ENCODE measurements around the gene CLDN22. TPM values are rescaled to one million over a fixed set of nuclear protein-coding genes. Genes with fewer than 3 reads are reported as not detected.

Gene CLDN22
- total RNA-seq, 1 experiment from 2014 or later, result not detected

GRCh38 chr4:183344523-183345255 is 24.6 kb upstream of the CLDN22 start:
- H3K4me1 ChIP-seq (ENCODE audit: control insufficient read depth in 1 of 2, insufficient read depth in 2 of 2, low read length in 2 of 2), result peaks cover 0 to 12% of the 10 kb centered on the region in 2 experiments; a peak in 1 of 4 replicates
- no peak overlapping the region for H3K4me2 ChIP-seq (ENCODE audit: low read length)
- H2AFZ ChIP-seq (ENCODE audit: low read depth, low read length, poor library complexity, severe bottlenecking), result no peak overlapping the region
- no TSS peak for BruUV-seq (replicated peaks)
- H4K20me1 ChIP-seq (ENCODE audit: insufficient read depth), result no peaks in the 10 kb centered on the region
- TF ChIP-seq, protein P1, sequence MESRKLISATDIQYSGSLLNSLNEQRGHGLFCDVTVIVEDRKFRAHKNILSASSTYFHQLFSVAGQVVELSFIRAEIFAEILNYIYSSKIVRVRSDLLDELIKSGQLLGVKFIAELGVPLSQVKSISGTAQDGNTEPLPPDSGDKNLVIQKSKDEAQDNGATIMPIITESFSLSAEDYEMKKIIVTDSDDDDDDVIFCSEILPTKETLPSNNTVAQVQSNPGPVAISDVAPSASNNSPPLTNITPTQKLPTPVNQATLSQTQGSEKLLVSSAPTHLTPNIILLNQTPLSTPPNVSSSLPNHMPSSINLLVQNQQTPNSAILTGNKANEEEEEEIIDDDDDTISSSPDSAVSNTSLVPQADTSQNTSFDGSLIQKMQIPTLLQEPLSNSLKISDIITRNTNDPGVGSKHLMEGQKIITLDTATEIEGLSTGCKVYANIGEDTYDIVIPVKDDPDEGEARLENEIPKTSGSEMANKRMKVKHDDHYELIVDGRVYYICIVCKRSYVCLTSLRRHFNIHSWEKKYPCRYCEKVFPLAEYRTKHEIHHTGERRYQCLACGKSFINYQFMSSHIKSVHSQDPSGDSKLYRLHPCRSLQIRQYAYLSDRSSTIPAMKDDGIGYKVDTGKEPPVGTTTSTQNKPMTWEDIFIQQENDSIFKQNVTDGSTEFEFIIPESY (IDR thresholded peaks at IDR 0.05; ENCODE audit: extremely low read depth, insufficient replicate concordance, low read length), result no peak
- TF ChIP-seq CBX3 (IDR thresholded peaks at IDR 0.05; ENCODE audit: low read depth), result no peak
- no peak for TF ChIP-seq POLR2AphosphoS5 (IDR thresholded peaks at IDR 0.05; ENCODE audit: low read depth, low read length)
- no peak for TF ChIP-seq CTCF (IDR thresholded peaks at IDR 0.05 in 2 of 3, conservative IDR thresholded peaks at IDR 0.05 in 1 of 3; ENCODE audit: borderline replicate concordance in 1 of 3, insufficient read depth in 1 of 3, low read depth in 2 of 3, low read length in 2 of 3)
- no peak for TF ChIP-seq ZNF274 (IDR thresholded peaks at IDR 0.05; ENCODE audit: low read depth, low read length)
- TF ChIP-seq JUND (IDR thresholded peaks at IDR 0.05), result no peak
- ChIA-PET RAD21 (ENCODE audit: low non-redundant PET in 1 of 2, low total read pairs in 2 of 2, uncharacterized antibody in 2 of 2, unreplicated experiment in 2 of 2) (no interaction called here), CTCF (no interaction called here), POLR2A (no interaction called here)
- no peaks in the 10 kb centered on the region for H3K27me3 ChIP-seq (ENCODE audit: insufficient read depth, low read length)
- no peak for ATAC-seq
- H3K9ac ChIP-seq (ENCODE audit: low read length), result no peak overlapping the region
- no peaks in the 10 kb centered on the region for H3K79me2 ChIP-seq (ENCODE audit: insufficient read depth, low read length)
- intact Hi-C loops (cut with micrococcal nuclease), result no loop called here
- H3K27ac ChIP-seq (ENCODE audit: low read depth, low read length), result no peak overlapping the region
- H3K9me2 ChIP-seq (ENCODE audit: insufficient read depth), result no peaks in the 10 kb centered on the region
- no peak overlapping the region for H3K4me3 ChIP-seq (replicated peaks in 1 of 2; ENCODE audit: low read depth in 1 of 2, low read length in 2 of 2)
- H3K9me3 ChIP-seq (ENCODE audit: control insufficient read depth in 1 of 2, insufficient read depth in 1 of 2, low read depth in 1 of 2, low read length in 2 of 2), result no peaks in the 10 kb centered on the region
- DNase-seq (ENCODE audit: low read depth, low spot score), result no peak
- H3K36me3 ChIP-seq (ENCODE audit: control insufficient read depth in 1 of 2, insufficient read depth in 2 of 2, low read length in 2 of 2), result no peaks in the 10 kb centered on the region
